HS-27A (cell line): ENCODE data around the gene PDS5A.
"Not testable (repeated sequence)": the region's sequence is repeated elsewhere in the genome, so short reads cannot be mapped to it uniquely, and the experiment has no call there.

Experiments used
- DNase-seq: peaks from one replicate; pipeline ENCODE4 v3.0.0-alpha.2; 2012; ENCODE audit warnings: low read depth, missing footprints

PDS5A gene

GRCh38 chr4:39961311-39961877, 16.3 kb downstream of the PDS5A start:
- DNase-seq: no peak

GRCh38 chr4:39950861-39951481, 26.7 kb downstream of the PDS5A start:
- no peak for DNase-seq

- DNase-seq: no peak
Observed at GRCh38 chr4:39947963-39948362, 29.7 kb downstream of the PDS5A start.

GRCh38 chr4:39947417-39947816, 30.3 kb downstream of the PDS5A start:
- no peak for DNase-seq

- DNase-seq: not testable (repeated sequence)
Observed at GRCh38 chr4:39944245-39944644, 33.5 kb downstream of the PDS5A start.

GRCh38 chr4:39942507-39942906, 35.2 kb downstream of the PDS5A start:
- no peak for DNase-seq

GRCh38 chr4:39941682-39942217, 36.0 kb downstream of the PDS5A start:
- DNase-seq: no peak

GRCh38 chr4:39937683-39938268, 39.9 kb downstream of the PDS5A start:
- no peak for DNase-seq

GRCh38 chr4:39936565-39937418, 40.9 kb downstream of the PDS5A start:
- DNase-seq: no peak

GRCh38 chr4:39933671-39934590, 43.8 kb downstream of the PDS5A start:
- DNase-seq: peak; percentile 41

- DNase-seq: peak; percentile 3
Observed at GRCh38 chr4:39932776-39933402, 44.8 kb downstream of the PDS5A start.

- no peak for DNase-seq
Observed at GRCh38 chr4:39931441-39931901, 46.2 kb downstream of the PDS5A start.

- no peak for DNase-seq
Observed at GRCh38 chr4:39928538-39928937, 49.2 kb downstream of the PDS5A start.

- no peak for DNase-seq
Observed at GRCh38 chr4:39924014-39924413, 53.7 kb downstream of the PDS5A start.

GRCh38 chr4:39922399-39922798, 55.3 kb downstream of the PDS5A start:
- no peak for DNase-seq

GRCh38 chr4:39913471-39913870, 64.2 kb downstream of the PDS5A start:
- DNase-seq: no peak

- no peak for DNase-seq
Observed at GRCh38 chr4:39910064-39910463, 67.6 kb downstream of the PDS5A start.

GRCh38 chr4:39908284-39908683, 69.4 kb downstream of the PDS5A start:
- no peak for DNase-seq

- no peak for DNase-seq
Observed at GRCh38 chr4:39905656-39906055, 72.1 kb downstream of the PDS5A start.

GRCh38 chr4:39905019-39905418, 72.7 kb downstream of the PDS5A start:
- DNase-seq: not testable (repeated sequence)

GRCh38 chr4:39900966-39901365, 76.7 kb downstream of the PDS5A start:
- no peak for DNase-seq
